SU-DHL-6 (cell line): ENCODE results near the gene ZNF350.
"Not testable (repeated sequence)": the region's sequence is repeated elsewhere in the genome, so short reads cannot be mapped to it uniquely, and the experiment has no call there.

Experiments used
- CTCF ChIP-seq: fragments of 200-600 bp; sonication (generic); IDR thresholded peaks from one replicate; pipeline ENCODE4 v1.5.1; 2017; ENCODE audit warnings: antibody characterized with exemption, mild to moderate bottlenecking, low read length, moderate library complexity; ENCODE audit not compliant: insufficient read depth, poor library complexity, severe bottlenecking
- EZH2phosphoT487 ChIP-seq: fragments of 200-600 bp; sonication (generic), shearing (Covaris generic); conservative IDR thresholded peaks from 2 replicates; pipeline ENCODE4 v1.6.1; 2018; ENCODE audit warnings: mild to moderate bottlenecking, antibody characterized with exemption, low read length, moderate library complexity, mixed read lengths

GRCh38 chr19:52024478-52024877 lies 37.8 kb upstream of the ZNF350 start:
- not testable (repeated sequence) for TF ChIP-seq CTCF, EZH2phosphoT487
